Activated CD8-positive, alpha-beta memory T cell treated with anti-CD3 and anti-CD28 coated beads for 4 hours (primary cell): ENCODE measurements around the gene CASZ1.

Experiments
- DNase-seq, 2 donors: peaks; one replicate each; pipeline ENCODE4 v3.0.0-alpha.2; 2020; ENCODE audit warnings: low read depth in 2 of 2

The CASZ1 gene

DNA sequence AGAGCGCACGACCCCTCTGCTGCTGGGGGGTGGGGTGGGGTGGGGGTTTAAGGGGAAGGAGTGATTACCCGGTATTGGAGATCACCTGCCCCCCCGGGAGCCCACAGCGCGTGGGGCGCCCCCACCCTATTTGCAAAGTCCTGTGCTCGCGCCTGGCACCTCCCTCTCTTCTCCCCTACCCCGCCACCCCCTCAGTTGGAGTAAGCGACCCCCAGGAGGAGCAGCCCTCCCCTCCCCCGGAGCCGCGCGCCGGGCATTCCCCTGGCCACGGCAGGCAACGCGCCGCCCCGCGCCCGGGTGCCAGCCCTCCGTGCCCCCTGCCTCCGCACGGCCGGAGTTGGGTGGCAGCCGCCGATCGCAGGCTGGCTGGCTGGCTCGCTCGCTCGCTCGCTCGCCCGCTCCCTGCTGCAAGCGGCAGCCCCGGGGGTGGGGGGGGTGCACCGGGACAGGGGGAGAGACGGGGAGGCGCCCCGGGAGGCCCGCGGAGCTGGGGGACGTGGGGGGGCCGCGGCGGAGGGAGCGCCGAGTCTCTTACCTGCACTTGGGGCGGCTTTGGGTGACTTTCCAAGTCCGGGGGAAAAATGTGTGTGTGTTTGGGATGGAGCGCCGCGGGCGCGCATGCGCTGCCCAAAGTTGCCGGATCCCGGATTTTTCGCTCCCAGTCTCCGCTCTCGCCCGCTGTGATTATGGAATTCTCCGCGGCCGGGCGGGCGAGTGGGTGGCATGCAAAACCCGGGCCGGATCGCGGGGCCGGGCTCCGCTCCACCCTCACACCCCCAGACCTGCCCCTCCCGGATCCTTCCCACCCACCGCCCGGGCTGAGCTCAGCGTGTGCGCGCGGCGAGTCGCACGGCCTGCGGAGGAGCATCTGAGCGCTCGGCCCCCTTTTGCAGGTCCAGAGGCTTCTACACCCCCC, at the start of gene CASZ1:
TSS of gene CASZ1 (minus strand) at position 618 of the 916 bp plus-strand sequence. CDS start 102,757 bp downstream, outside the sequence.
- no peak for DNase-seq

DNA sequence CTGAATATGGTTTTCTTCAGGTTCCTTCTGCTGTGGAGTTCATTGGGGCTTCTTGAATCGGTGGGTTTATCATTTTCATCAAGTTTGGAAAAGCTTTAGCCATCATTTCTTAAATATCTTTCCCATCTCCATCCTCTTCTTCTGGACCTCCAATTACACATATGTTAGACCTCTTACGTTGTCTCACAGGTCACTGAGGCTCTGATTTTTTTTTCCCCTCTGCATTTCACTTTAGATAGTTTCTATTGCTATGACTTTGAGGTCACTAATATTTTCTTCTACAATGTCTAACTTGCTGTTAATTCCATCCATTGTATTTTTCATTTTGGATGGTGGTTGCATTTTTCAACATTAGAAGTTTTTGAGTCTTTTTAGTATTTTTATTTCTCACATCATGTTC, 47.3 kb upstream of the CASZ1 start:
- DNase-seq, result no peak

DNA sequence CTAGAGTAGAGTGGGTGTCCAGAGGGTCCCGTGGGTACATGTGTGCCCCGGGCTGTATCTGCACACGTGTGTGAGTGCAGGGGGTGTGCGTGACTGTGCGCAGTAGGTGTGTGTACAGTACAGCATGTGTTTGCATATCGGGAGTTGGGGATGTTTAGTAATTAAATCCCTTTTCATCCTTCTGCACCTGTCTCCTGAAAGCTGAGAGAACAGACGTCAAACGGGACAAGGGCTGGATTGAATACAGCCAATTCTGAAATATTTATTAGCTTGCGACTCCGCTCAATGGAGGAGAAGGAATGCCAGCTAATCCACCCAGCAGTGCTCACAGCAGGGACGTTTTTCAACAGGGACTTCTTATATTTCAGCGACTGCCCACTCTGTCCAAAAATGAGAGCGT, 44.7 kb upstream of the CASZ1 start:
- DNase-seq, result no peak

DNA sequence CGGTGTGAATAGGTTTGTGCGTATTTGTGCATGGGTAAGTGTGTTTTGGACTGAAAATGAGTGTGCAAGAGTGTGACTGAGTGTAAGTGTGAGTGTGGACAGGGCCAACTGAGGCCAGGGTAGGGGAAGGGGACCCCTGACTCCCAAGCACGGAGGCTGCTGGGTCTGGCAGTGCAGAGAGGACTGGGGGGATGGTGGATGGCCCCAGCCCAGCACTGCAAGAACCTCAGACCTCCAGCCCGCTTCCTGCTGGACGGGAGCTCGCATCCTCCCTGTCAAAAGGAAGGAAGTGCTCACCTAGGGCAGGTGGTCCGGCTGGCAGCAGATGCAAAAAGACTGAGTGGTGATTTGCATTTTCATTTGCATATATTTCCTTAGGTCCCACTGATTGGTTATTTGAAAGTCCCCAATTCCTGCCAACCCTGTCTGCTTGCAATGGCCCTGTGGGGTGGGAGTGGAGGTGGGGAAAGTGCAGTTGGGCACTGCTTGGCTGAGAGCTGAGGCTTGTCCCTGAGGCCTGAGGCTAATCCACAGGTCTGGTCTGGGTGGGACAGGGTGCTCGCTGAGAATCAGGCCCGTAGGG, 42.8 kb upstream of the CASZ1 start:
- no peak for DNase-seq

DNA sequence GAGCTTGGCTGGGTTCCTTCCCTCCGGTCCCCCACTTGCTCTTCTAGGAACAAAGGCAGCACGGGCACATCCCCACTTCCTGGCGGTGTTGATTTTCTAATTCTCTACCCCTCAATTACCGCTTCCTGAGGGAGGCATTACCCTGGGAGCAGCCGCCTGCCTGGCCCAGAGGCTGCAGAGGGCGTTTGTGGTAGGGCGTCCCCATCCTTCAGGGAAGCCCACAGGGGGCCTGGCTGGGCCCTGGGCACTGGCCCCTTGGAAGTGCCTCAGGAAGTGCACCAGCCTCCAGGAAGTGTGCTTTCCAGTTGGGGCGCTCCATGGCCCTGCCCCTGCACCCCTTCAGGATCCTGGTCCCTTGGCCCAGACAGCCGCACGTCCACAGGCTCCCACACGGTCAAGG, 42.1 kb upstream of the CASZ1 start:
- DNase-seq, result no peak

DNA sequence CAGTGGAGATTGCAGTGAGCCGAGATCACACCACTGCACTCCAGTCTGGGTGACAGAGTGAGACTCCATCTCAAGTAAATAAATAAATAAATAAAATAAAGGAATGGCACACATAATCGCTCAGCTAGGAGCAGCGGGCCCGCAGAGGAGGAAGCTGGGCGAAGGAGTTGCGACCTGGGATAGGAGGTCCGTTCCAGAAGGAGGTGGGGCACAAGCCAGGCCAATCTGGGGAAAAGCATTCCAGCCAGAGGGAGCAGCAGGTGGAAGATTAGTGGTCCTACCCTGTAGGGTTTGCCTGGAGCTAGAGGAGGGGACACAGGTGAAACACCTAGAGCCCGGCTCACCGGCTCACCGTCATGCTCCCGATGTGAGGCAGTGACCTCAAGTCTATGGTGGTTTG, 40.3 kb upstream of the CASZ1 start:
- DNase-seq, result no peak

DNA sequence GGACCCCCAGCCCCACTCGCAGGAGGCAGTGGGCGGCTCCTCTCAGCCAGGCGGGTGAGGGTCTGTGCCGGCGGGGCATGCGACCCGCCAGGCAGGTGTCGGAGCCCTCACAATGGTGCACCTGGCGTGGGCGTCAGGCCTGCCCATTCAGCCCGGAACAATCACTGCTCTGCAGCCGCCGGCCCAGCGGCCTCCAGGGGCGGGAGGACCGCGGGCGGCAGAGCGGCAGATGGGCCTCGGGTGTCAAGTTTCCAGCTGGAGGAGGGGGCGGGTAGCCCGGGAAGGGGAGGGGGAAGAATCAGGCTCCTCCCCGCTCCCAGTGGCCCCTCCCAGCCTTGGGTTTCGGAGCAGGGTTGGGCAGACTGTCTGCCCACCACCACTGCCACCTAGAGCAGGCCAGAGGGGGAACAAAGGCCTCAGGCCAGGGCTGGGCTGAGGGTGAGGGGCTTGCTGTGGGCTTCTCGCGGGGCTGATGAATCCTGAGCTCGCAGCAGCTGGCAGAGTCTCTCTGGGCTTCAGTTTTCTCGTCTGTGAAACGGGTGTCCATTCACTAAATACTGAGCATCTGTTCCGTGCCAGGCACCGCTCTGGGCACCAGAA, 39.5 kb upstream of the CASZ1 start:
- DNase-seq, result no peak

DNA sequence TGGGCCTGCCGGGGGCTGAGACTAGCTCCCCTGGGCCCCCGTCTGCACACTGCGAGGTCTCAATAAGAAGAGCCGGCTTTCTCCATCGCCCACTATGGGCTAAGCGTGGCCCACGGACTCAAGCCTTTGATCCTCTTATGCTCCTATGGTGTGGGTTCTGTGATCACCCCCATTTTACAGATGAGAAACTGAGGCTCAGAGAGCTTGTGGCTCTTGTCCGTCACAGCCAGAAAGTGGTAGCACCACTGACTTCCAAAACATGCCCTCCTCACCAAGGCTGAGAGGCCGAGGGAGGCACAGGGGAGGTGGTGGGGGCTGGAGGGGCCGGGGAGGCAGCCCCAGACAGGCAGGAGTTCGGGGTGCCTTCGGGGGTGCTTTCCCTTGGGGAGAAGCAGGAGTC, 39.0 kb upstream of the CASZ1 start:
- DNase-seq, result no peak

- no peak for DNase-seq
Observed at GRCh38 chr1:10834770-10835412, 38.4 kb upstream of the CASZ1 start.

GRCh38 chr1:10833630-10834557, 37.4 kb upstream of the CASZ1 start:
- no peak for DNase-seq

GRCh38 chr1:10832703-10833102, 36.3 kb upstream of the CASZ1 start:
- no peak for DNase-seq

DNA sequence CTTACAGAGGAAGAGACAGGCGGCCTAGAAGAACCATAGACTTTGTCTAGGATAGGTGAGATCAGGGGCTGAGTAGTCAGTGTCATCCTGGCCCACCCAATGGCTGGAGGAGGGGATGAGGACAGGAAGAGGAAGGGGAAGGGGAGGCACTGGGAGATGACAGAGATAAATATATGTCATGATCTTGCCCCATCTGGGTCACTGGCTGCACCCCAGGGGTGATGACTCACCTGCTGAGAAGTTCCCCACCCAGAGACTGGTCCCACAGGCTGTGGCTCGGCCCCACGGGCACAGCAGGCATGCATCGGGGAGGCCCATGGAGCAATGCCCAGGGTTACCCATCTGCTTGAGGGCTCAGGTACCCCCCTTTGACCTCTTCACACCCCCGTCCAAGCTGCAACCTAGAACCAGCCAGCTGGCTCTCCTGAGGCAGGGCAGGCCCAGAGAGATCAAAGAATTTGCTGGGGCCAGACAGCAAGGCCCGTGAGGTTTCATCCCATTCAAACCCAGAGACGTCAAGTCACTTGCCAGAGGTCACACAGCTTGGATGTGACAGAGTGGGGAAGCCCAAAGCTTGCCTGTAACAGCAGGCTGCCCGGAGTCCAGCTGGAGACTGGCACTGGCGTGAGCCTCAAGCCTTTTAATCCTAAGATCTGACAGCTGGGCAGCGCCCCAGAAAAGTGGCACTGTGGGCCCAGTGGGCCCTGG, 34.7 kb upstream of the CASZ1 start:
- DNase-seq, result no peak

GRCh38 chr1:10829965-10830515, 33.6 kb upstream of the CASZ1 start:
- DNase-seq, result no peak

DNA sequence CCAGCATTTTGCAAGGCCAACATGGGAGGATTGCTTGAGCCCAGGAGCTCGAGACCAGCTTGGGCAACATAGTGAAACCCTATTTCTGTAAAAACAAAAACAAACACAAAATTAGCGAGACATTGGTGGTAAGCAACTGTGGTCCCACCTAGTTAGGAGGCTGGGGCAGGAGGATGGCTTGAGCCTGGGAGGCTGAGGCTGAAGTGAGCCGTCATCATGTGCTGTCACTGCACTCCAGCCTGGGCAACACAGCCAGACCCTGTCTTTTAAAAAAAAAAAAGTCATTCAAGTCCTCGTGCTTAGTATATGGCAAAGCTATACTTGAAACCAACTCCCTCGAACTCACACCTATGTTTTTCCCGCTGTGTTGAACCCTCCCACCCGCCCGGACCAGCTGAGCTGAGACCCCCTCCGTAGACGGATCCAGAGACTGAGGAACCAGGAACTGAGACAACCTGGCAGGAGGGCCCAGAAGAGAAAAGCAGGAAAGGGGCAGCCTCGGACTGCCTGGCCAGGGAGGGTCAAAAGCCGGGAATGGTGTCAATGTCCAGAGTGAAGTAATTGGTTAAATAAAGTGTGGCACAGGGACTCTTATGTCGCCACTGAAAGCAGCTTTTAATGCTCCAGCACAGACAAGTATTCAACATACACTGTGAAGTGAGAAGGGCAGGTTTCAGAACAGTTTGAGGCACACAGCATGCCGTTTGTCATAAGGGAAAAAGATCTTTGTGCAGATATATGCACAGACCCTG, 32.8 kb upstream of the CASZ1 start:
- no peak for DNase-seq

DNA sequence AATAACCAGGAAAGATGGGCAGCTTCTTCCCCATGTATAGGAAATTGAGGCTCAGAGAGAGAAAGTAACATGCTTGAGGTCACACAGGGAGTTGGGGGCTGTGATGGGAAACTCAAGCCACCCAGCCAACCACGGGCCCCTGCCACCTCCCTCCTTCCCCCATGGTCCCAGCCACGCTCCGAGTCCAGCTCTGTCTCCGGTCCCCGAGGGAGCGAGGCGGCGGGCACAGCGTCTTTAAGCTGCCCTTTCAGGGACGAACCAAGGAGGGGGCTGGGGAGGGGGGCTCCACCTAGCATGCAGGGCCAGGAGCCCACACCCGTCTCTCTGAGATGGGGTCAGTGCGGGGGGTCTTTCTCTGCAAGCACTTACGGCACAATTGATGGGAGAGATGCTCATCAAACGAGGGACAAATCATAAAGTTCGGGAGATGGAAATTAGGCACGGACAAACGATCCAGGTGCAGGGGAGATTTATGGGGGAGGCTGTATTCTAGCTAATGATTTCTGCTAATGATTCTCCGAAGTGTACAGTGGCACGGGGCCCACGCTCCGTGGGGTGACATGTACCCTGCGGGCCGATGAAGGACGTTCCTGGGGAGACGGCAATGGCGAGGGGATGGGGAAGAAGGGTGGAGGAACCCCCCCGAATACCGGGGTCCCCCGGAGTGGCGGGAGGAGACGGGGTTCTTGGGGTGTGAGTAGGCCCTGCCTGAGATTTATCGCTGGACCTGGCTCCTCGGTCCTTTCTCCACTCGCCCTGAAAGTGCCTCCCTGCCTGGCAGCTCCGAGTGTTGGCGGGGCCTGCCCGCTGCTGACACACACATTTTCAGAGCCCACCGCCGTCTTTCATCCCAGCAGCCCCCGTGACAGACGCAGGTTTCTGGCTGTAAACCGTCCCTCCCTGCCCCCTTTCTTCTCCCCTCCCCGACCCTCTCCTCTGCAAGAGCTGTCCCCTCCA, 31.2 kb upstream of the CASZ1 start:
- DNase-seq, result no peak

DNA sequence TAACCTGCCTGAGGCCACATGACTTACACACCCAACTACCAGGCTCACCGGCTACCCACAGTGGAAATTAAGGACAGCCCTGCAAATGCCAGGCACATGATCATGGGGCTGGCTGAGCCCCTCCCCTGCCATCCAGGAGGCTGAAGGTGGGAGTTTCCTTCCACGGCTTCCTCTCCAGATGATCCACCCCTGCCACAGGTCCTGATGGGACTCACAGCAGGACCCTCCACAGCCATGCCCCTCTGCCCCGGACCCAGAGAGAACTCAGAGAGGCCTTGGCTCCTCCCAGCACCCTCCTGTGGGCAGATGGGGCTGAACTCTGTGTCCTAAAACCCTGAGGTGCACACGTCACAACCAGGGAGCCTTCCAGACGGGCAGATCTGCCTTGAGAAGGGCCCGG, 29.1 kb upstream of the CASZ1 start:
- no peak for DNase-seq

- no peak for DNase-seq
Observed at GRCh38 chr1:10824821-10825540, 28.5 kb upstream of the CASZ1 start.

DNA sequence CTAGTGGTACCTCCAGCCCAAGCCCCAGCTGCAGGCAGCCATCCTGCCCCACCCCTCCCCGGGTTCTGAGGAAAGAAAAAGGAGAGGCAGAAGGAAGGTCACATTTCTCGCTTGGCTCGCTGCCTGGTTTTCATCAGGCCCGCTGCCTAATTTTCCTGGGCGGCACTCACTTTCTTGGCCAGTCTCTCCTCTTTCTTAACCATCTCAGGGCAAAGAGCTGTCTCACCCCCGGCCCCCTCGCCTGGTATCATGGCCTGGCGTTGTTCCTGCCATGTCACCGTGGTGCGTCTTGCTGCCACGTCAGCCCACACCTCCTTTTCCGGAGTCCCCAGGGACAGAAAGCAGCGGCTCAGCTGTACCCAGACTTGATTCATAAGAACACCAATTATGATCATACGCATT, 26.6 kb upstream of the CASZ1 start:
- DNase-seq, result no peak
